Measurements from ENCODE around the gene ISL2. TPM values are rescaled to one million over a fixed set of nuclear protein-coding genes. Genes with fewer than 3 reads are reported as not detected.

ISL2 gene
- total and polyA plus RNA-seq, 4 donors: 0.22 to 0.86 (median 0.38) TPM; not detected in 1

DNA sequence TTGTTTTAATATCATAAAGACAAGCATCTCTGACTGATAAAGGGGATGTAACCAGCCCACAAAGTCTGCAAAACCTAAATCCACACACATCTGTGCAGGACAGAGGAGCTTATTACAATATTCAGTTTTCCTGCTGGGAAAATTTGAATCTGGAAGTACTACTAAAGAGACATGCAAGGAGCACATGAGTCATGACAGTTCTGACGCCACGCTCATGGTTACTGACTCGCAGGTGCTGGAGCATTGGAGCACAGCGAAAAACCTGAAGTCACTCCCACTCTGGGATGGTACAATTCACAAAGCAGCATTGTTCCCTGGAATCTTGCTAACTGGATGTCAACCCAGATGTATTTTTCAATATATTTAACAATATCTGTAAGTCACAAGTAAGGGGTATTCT is 7.6 kb upstream of the ISL2 start:
- Histone ChIP-seq H3K9me3 (ENCODE audit: control insufficient read depth in 4 of 4, insufficient read depth in 3 of 4, low read length in 3 of 4) (peaks cover 0 to 5% (median 0%) of the 10 kb centered on the region in 4 donors), H3K27me3 (ENCODE audit: control insufficient read depth in 3 of 3, insufficient read depth in 3 of 3, low read length in 2 of 3) (peaks cover 0 to 47% (median 17%) of the 10 kb centered on the region in 3 donors)

DNA sequence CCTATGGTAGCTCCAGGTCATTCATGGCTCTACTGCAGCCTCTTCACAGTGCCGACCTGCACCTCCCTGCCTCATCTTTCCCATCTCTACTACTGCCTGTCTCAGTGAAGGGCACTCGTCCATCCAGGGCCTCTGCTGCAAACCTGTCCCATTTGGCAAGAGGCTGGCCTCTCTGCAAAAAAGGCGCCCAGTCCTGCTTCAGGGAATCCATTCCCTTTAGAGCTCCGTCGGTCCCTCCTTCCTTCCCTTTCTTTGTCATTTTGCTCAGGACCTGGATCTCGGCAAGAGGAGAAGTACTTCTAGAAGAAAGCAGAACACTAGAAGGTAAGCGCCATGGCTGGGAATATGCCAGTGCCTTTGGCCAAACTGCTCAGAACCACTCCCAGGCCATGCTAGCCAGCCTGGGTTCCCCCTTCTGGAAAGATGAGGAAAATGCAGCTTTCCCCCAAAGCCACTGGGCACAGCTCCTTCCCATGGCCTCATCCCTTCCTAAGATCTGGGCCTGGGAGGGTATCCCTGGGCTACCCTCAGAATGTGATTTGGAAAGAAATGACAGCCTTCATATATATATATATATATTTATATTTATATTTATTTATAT is 6.4 kb upstream of the ISL2 start:
- 66 to 71% methylated on average over 7 of the region's 7 CpGs for WGBS, 2 donors
- no peak overlapping the region for H3K9ac ChIP-seq (ENCODE audit: insufficient read depth in 1 of 2, low read length in 2 of 2)
- H3K4me1 ChIP-seq (ENCODE audit: control insufficient read depth in 5 of 5, insufficient read depth in 5 of 5, low read length in 5 of 5): peaks cover 0 to 2% (median 0%) of the 10 kb centered on the region in 5 donors
- H3K27me3 ChIP-seq (ENCODE audit: control insufficient read depth in 3 of 3, insufficient read depth in 3 of 3, low read length in 2 of 3): peaks cover 0 to 53% (median 27%) of the 10 kb centered on the region in 3 donors
- TF ChIP-seq, protein P1, sequence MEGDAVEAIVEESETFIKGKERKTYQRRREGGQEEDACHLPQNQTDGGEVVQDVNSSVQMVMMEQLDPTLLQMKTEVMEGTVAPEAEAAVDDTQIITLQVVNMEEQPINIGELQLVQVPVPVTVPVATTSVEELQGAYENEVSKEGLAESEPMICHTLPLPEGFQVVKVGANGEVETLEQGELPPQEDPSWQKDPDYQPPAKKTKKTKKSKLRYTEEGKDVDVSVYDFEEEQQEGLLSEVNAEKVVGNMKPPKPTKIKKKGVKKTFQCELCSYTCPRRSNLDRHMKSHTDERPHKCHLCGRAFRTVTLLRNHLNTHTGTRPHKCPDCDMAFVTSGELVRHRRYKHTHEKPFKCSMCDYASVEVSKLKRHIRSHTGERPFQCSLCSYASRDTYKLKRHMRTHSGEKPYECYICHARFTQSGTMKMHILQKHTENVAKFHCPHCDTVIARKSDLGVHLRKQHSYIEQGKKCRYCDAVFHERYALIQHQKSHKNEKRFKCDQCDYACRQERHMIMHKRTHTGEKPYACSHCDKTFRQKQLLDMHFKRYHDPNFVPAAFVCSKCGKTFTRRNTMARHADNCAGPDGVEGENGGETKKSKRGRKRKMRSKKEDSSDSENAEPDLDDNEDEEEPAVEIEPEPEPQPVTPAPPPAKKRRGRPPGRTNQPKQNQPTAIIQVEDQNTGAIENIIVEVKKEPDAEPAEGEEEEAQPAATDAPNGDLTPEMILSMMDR (IDR thresholded peaks at IDR 0.05; ENCODE audit: control extremely low read depth, extremely low read depth): peak; percentile 22
- ATAC-seq (ENCODE audit: insufficient read depth, low FRiP score) (peak; percentile 67), DNase-seq (peak; percentile 53 to 60 (median 53))
- peaks cover 0 to 7% (median 0%) of the 10 kb centered on the region in 4 donors for H3K9me3 ChIP-seq (ENCODE audit: control insufficient read depth in 4 of 4, insufficient read depth in 3 of 4, low read length in 3 of 4)
- no peak overlapping the region for H3K27ac ChIP-seq (ENCODE audit: low read depth in 1 of 2, low read length in 1 of 2)
- no peak overlapping the region for H3K4me3 ChIP-seq
- H3K36me3 ChIP-seq (ENCODE audit: control insufficient read depth in 4 of 4, insufficient read depth in 4 of 4, low read length in 4 of 4): no peaks in the 10 kb centered on the region

More for the DNA sequence above, 7.6 kb upstream of the ISL2 start:
- TF ChIP-seq, protein P1 (IDR thresholded peaks at IDR 0.05; ENCODE audit: control extremely low read depth, extremely low read depth): no peak
- Histone ChIP-seq H3K36me3 (ENCODE audit: control insufficient read depth in 4 of 4, insufficient read depth in 4 of 4, low read length in 4 of 4) (no peaks in the 10 kb centered on the region), H3K4me1 (ENCODE audit: control insufficient read depth in 5 of 5, insufficient read depth in 5 of 5, low read length in 5 of 5) (no peaks in the 10 kb centered on the region), H3K27ac (ENCODE audit: low read depth in 1 of 2, low read length in 1 of 2) (no peak overlapping the region), H3K9ac (ENCODE audit: insufficient read depth in 1 of 2, low read length in 2 of 2) (no peak overlapping the region), H3K4me3 (no peak overlapping the region)
- ATAC-seq (ENCODE audit: insufficient read depth, low FRiP score) (no peak), DNase-seq (no peak)
- WGBS, 2 donors: 90 to 93% methylated on average over 4 of the region's 4 CpGs

DNA sequence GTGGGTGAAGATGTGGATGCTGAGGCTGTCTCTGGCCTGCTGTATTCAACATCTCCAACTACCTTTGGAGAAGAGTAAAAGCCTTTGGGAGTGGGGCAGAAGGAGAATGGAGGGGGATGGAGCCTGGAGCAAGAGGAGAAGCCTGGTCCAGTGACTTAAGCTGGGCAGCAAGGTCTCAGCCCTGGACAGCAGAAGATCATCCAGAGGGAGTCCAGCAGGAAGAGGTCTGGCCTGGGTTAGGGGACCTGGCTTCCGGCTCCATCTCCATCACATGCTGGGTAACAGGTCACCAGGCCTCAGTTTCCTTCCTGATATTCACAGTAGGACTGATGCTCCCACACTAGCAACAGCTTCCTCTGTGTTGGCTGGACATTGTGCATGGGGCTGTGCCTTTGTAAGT is 3.8 kb upstream of the ISL2 start:
- TF ChIP-seq, protein P1 (IDR thresholded peaks at IDR 0.05; ENCODE audit: control extremely low read depth, extremely low read depth): no peak
- WGBS, 2 donors: 86 to 96% methylated on average over 1 of the region's 1 CpG
- Histone ChIP-seq H3K4me1 (ENCODE audit: control insufficient read depth in 5 of 5, insufficient read depth in 5 of 5, low read length in 5 of 5) (peaks cover 0 to 23% (median 0%) of the 10 kb centered on the region in 5 donors), H3K9me3 (ENCODE audit: control insufficient read depth in 4 of 4, insufficient read depth in 3 of 4, low read length in 3 of 4) (peaks cover 0 to 11% (median 0%) of the 10 kb centered on the region in 4 donors), H3K36me3 (ENCODE audit: control insufficient read depth in 4 of 4, insufficient read depth in 4 of 4, low read length in 4 of 4) (no peaks in the 10 kb centered on the region), H3K27me3 (ENCODE audit: control insufficient read depth in 3 of 3, insufficient read depth in 3 of 3, low read length in 2 of 3) (peaks cover 0 to 60% (median 46%) of the 10 kb centered on the region in 3 donors), H3K4me3 (no peak overlapping the region), H3K9ac (ENCODE audit: insufficient read depth in 1 of 2, low read length in 2 of 2) (no peak overlapping the region), H3K27ac (ENCODE audit: low read depth in 1 of 2, low read length in 1 of 2) (no peak overlapping the region)
- DNase-seq: no peak
- no peak for ATAC-seq (ENCODE audit: insufficient read depth, low FRiP score)

Measured in lung (tissue), 12 donors.